GM23248 (cell line): ENCODE results near the gene B4GALT3.

ENCODE experiments used
- EZH2 ChIP-seq: fragments of 200-600 bp; sonication (generic); IDR thresholded peaks from 2 replicates; pipeline ENCODE4 v1.6.1; 2018; ENCODE audit warnings: antibody characterized with exemption, mild to moderate bottlenecking; ENCODE audit not compliant: insufficient read depth, poor library complexity, severe bottlenecking
- EZH2phosphoT487 ChIP-seq: fragments of 200-600 bp; sonication (generic); IDR thresholded peaks from 2 replicates; pipeline ENCODE4 v1.6.1; 2018; ENCODE audit warnings: antibody characterized with exemption, moderate library complexity, mild to moderate bottlenecking, low read depth; ENCODE audit not compliant: insufficient read depth

DNA sequence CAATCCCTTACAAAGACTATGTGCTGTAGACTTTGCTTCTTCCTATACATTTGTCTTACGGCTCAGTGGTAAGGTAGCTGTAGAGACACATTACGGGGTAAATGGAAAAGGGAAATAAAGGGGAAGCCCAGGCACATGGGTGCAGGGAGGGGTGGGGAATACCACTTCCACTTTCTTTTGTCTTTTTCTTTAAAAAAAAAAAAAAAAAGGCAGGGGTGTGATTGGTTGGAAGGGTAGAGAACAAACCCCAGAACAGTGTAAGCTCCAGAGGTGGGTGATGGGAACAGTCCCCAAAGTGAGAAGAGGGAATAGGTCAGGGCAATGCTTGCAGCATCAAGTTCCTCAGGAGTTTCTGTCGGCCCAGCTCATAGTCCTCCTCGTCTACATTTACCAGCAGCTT lies 55.5 kb downstream of the B4GALT3 start:
- TF ChIP-seq EZH2 (no peak), EZH2phosphoT487 (no peak)
